ENCODE measurements around the gene KAZN. TPM values are rescaled to one million over a fixed set of nuclear protein-coding genes. Genes with fewer than 3 reads are reported as not detected.

KAZN gene
- polyA plus RNA-seq, 1 of the 3 experiments (the other 2 are of a cell fraction) = 6.8 TPM

GRCh38 chr1:14986168-14986567 is 387.7 kb downstream of the KAZN start:
- H3K27ac ChIP-seq (ENCODE audit: low read depth in 2 of 2, low read length in 1 of 2) = no peak overlapping the region
- no peaks in the 10 kb centered on the region for H3K9me3 ChIP-seq
- no peak overlapping the region for H2AFZ ChIP-seq (ENCODE audit: low read depth)
- no peak overlapping the region for H3K9ac ChIP-seq
- DNase-seq = no peak
- H3K27me3 ChIP-seq (ENCODE audit: insufficient read depth) = no peaks in the 10 kb centered on the region
- H3K4me2 ChIP-seq = no peak overlapping the region
- ChIA-PET POLR2A (no interaction called here), CTCF (interaction anchor here (1.9 kb wide), 1 partner anchor 17 kb away, joined by 4 read pairs; no protein-coding TSS in a partner anchor)
- H3K79me2 ChIP-seq (ENCODE audit: insufficient read depth) = peaks cover 47% of the 10 kb centered on the region
- H3F3A ChIP-seq (replicated peaks; ENCODE audit: insufficient read depth) = no peaks in the 10 kb centered on the region
- H3K4me1 ChIP-seq (ENCODE audit: control insufficient read depth in 1 of 2, insufficient read depth in 2 of 2, low read depth in 1 of 2, low read length in 1 of 2) = peaks cover 0 to 10% of the 10 kb centered on the region in 2 experiments; a peak in 1 of 4 replicates
- H3K36me3 ChIP-seq (replicated peaks in 1 of 2; ENCODE audit: control insufficient read depth in 1 of 2, insufficient read depth in 2 of 2, low read length in 1 of 2) = no peaks in the 10 kb centered on the region
- H3K9me2 ChIP-seq = no peaks in the 10 kb centered on the region
- H4K20me1 ChIP-seq (ENCODE audit: insufficient read depth) = 0 out of 2 replicates have a peak, but pooled peaks cover 4% of the 10 kb centered on the region
- H3K4me3 ChIP-seq (ENCODE audit: low read depth in 2 of 2, low read length in 1 of 2) = no peak overlapping the region
- WGBS (ENCODE audit: low lambda C conversion rate) = 97% methylated on average over 8 of the region's 8 CpGs
- TF ChIP-seq FOSL2 (IDR thresholded peaks at IDR 0.05; ENCODE audit: borderline replicate concordance, low read depth) (no peak), MAX (IDR thresholded peaks at IDR 0.05; ENCODE audit: low read depth) (no peak), PBX3 (IDR thresholded peaks at IDR 0.05) (no peak), JUND (IDR thresholded peaks at IDR 0.05) (no peak), SMC3 (IDR thresholded peaks at IDR 0.05; ENCODE audit: low read depth, low read length) (no peak), POLR2AphosphoS5 (IDR thresholded peaks at IDR 0.05; ENCODE audit: low read depth, low read length) (no peak)

GRCh38 chr1:14987829-14988603 is 389.5 kb downstream of the KAZN start:
- Histone ChIP-seq H3K9me2 (no peaks in the 10 kb centered on the region), H3K9me3 (no peaks in the 10 kb centered on the region), H2AFZ (ENCODE audit: low read depth) (no peak overlapping the region), H3K27ac (ENCODE audit: low read depth in 2 of 2, low read length in 1 of 2) (no peak overlapping the region), H3K27me3 (ENCODE audit: insufficient read depth) (no peaks in the 10 kb centered on the region), H3K36me3 (replicated peaks in 1 of 2; ENCODE audit: control insufficient read depth in 1 of 2, insufficient read depth in 2 of 2, low read length in 1 of 2) (no peaks in the 10 kb centered on the region), H3K4me1 (ENCODE audit: control insufficient read depth in 1 of 2, insufficient read depth in 2 of 2, low read depth in 1 of 2, low read length in 1 of 2) (peaks cover 0 to 10% of the 10 kb centered on the region in 2 experiments; a peak in 1 of 4 replicates), H4K20me1 (ENCODE audit: insufficient read depth) (0 out of 2 replicates have a peak, but pooled peaks cover 4% of the 10 kb centered on the region), H3K79me2 (ENCODE audit: insufficient read depth) (peaks cover 55% of the 10 kb centered on the region), H3K9ac (no peak overlapping the region), H3K4me3 (ENCODE audit: low read depth in 2 of 2, low read length in 1 of 2) (no peak overlapping the region), H3K4me2 (no peak overlapping the region), H3F3A (replicated peaks; ENCODE audit: insufficient read depth) (no peaks in the 10 kb centered on the region)
- peak; percentile 61 for DNase-seq
- 83% methylated on average over 14 of the region's 16 CpGs for WGBS (ENCODE audit: low lambda C conversion rate)
- ChIA-PET POLR2A (interaction anchor here (1.0 kb wide), 1 partner anchor 19 kb away, joined by 4 read pairs; no protein-coding TSS in a partner anchor), CTCF (interaction anchor here (1.3 to 2.3 kb wide), 3 partner anchors 8 to 39 kb away, joined by 3 to 13 read pairs (median 4); no protein-coding TSS in a partner anchor)
- no peak for TF ChIP-seq RXRA (IDR thresholded peaks at IDR 0.05; ENCODE audit: borderline replicate concordance, low read depth)
- no peak for TF ChIP-seq PBX3 (IDR thresholded peaks at IDR 0.05)
- TF ChIP-seq RCOR1 (IDR thresholded peaks at IDR 0.05; ENCODE audit: low read length) = no peak
- TF ChIP-seq FOXM1 (IDR thresholded peaks at IDR 0.05; ENCODE audit: low read depth) = no peak
- TF ChIP-seq EZH2phosphoT487 (IDR thresholded peaks at IDR 0.05; ENCODE audit: borderline replicate concordance, low read depth) = no peak
- no peak for TF ChIP-seq USF1 (IDR thresholded peaks at IDR 0.05; ENCODE audit: borderline replicate concordance, low read depth)
- TF ChIP-seq EP300 (IDR thresholded peaks at IDR 0.05; ENCODE audit: borderline replicate concordance in 1 of 2, low read depth in 1 of 2, low read length in 1 of 2) = no peak
- no peak for TF ChIP-seq GATA2 (CRISPR knock-in tag; IDR thresholded peaks at IDR 0.05)
- no peak for TF ChIP-seq TEAD4 (IDR thresholded peaks at IDR 0.05; ENCODE audit: borderline replicate concordance, insufficient read depth)
- no peak for TF ChIP-seq CTCF (IDR thresholded peaks at IDR 0.05)
